ENCODE measurements around the gene BMERB1.

The BMERB1 gene

DNA sequence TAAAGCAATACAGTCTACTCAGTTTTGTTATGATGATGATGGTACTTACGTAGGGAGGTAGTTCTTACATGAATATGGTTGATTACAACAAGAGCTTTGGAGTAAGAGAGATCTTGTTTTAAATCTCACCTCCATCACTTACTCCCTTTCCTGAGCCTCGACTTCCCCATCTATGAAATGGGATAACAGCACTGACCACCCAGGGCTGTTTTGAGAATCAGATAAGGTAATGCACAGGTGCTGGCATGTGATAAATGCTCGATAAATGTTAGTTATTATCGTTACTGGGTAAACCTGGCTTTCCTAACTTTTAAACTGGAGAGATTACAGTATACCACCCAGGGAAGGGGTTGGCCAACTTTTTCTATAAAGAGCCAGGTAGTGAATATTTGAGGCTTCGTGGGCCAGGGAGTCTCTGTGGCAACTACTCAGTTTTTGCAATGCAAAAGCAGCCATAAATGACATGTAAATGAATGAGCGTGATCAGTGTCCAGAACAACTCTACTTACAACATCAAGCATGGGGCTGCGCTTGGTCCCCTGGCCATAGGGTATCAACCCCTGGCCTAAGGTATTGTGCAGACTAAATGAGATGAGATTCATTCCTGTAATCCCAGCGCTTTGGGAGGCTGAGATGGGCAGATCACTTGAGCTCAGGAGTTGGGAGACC, 73.7 kb downstream of the BMERB1 start:
- TF ChIP-seq, protein P1, sequence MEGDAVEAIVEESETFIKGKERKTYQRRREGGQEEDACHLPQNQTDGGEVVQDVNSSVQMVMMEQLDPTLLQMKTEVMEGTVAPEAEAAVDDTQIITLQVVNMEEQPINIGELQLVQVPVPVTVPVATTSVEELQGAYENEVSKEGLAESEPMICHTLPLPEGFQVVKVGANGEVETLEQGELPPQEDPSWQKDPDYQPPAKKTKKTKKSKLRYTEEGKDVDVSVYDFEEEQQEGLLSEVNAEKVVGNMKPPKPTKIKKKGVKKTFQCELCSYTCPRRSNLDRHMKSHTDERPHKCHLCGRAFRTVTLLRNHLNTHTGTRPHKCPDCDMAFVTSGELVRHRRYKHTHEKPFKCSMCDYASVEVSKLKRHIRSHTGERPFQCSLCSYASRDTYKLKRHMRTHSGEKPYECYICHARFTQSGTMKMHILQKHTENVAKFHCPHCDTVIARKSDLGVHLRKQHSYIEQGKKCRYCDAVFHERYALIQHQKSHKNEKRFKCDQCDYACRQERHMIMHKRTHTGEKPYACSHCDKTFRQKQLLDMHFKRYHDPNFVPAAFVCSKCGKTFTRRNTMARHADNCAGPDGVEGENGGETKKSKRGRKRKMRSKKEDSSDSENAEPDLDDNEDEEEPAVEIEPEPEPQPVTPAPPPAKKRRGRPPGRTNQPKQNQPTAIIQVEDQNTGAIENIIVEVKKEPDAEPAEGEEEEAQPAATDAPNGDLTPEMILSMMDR (conservative IDR thresholded peaks at IDR 0.05; ENCODE audit: low read depth, low read length): no peak
- H3K4me3 ChIP-seq (ENCODE audit: low read depth, low read length): no peak overlapping the region
- no peak for DNase-seq (ENCODE audit: low read depth)

DNA sequence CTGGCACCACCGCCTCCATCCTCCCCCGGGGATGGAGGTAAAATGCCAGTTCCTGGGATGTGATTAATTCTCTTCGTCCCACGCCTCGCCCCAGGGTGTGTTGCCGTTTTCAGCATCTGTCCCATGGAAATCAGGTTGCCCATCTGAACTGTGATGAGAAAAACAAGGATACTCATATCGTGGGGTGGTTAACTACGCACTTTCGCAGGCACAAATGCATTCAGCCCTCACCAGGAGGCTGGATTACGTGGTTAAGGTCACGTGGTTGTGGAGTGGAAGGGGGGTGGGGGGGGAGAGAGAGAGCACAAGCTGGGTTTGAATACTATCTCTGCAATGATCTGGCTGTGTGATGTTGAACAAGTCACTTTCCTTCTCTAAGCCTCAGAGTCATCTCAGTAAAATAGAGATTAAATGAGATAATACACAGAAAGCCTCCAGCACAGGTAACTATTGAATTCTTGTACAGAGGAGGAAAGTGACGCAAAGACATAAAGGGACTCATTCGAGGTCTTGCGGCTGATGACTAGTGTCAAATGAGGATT, 74.7 kb downstream of the BMERB1 start:
- H3K4me3 ChIP-seq (ENCODE audit: low read depth, low read length): no peak overlapping the region
- DNase-seq (ENCODE audit: low read depth): peak; percentile 96

DNA sequence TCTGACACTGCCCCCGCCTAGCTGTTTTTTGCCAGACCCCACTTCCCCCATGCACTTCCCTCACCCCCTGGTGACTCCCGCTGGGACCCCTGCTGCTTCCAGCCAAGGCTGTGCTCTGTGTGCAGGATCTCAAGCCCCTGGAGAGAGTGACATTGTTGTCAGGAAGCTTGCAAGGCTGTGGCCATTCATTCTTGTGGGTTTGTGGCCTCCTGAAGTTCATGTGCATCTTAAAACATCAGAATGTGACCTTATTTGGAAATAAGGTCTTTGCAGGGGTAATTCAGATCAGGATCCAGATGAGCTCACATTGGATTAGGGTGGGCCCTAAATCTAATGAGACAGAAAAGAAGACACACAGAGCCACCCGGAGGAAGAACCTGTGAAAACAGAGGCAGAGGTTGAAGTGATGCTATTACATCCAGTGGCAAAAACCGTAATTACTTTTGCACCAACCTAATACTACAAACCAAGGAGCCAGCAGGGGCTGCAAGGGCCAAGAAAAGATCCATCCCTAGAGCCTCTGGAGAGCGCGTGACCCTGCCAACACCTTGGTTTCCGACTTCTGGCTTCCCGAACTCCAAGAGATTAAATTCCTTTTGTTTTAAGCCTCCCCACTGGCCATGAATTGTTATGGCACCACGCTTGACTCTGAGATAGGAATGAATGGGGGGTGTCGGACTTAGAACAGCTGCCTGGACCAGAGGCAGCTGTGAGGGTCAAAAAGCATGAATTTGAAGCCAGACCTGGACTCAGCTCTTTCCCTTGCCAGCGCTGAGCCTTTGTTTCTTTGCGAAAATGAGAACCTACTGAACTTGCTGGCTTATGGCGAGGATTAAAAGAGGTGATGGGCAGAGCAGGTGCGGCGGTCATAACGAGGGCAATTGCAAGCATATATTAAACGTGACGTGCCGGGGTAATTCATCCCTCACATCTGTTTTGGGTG, 75.5 kb downstream of the BMERB1 start:
- no peak overlapping the region for H3K4me3 ChIP-seq (ENCODE audit: low read depth, low read length)
- TF ChIP-seq, protein P1 (conservative IDR thresholded peaks at IDR 0.05; ENCODE audit: low read depth, low read length): peak; percentile 39
- peak; percentile 98 for DNase-seq (ENCODE audit: low read depth)

More for the DNA sequence above, 74.7 kb downstream of the BMERB1 start:
- TF ChIP-seq, protein P1 (conservative IDR thresholded peaks at IDR 0.05; ENCODE audit: low read depth, low read length): no peak

DNA sequence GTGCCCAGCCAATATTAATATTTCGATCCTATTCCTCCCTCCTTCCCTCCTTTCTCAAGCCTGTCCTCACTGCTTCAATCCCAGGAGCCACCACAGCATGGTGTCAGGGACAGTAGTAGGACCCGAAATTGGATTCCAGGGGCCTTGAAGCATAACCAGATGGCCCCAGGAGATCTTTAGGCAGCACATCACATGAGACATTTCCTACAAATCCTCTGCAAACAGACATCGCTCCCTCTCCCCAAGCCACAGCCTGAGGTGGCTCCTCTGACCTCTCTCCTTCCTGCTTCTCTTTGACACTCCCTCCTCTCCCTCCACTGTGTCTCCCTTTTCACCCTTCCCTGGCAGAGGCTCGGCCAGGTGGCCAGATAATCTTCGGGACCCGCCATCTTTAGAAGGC, 76.6 kb downstream of the BMERB1 start:
- DNase-seq (ENCODE audit: low read depth): no peak
- TF ChIP-seq, protein P1 (conservative IDR thresholded peaks at IDR 0.05; ENCODE audit: low read depth, low read length): no peak
- H3K4me3 ChIP-seq (ENCODE audit: low read depth, low read length): no peak overlapping the region

DNA sequence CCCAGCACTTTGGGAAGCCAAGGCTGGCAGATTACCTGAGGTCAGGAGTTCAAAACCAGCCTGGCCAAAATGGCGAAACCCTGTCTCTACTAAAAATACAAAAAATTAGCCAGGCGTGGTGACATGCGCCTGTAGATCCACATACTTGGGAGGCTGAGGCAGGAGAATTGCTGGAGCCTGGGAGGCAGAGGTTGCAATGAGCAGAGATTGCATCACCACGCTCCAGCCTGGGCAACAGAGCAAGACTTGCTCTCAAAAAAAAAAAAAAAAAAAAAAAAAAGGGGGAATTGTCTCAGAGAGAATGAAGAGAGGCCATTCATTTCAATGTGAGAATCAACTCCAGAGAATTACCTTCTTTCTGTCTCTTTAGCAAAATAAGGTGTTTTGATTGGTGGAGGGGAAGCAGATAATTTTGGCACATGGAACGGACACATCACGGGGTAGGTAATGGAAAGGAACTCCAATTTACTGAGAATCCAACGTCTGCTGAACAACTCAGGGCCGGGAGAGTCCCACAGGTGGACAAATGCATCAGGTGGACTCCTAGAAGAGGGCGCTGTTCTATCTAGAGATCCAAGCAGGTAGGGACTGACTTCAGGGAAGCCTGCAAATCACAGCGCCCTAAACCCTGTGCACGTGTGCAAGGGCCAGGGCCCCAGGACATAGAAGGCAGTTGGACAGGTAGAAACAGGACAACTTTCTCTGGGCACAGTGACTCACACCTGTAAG, 77.5 kb downstream of the BMERB1 start:
- DNase-seq (ENCODE audit: low read depth): no peak
- TF ChIP-seq, protein P1 (conservative IDR thresholded peaks at IDR 0.05; ENCODE audit: low read depth, low read length): no peak
- no peak overlapping the region for H3K4me3 ChIP-seq (ENCODE audit: low read depth, low read length)

DNA sequence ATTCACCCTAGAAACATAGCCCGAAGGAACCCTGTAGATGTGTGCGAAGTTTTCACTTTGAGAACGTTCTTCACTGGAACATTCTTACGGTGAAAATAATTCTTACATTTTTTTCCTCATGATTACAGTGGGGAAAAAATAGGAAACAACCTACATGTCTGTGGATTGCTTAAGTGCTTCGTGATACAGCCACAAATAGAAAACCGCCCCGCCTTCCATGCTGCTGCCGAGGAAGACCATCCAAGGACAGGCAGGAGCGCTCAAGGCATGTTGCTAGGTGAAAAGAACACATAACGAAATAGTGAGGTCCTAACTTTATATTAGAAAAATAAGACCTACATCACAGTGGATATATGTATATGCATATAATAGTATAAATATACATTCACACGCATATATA, 78.8 kb downstream of the BMERB1 start:
- H3K4me3 ChIP-seq (ENCODE audit: low read depth, low read length): no peak overlapping the region
- TF ChIP-seq, protein P1 (conservative IDR thresholded peaks at IDR 0.05; ENCODE audit: low read depth, low read length): no peak
- DNase-seq (ENCODE audit: low read depth): no peak
